CMK (cell line): ENCODE data around the gene SLC8A1.

Experiments
- DNase-seq: peaks from one replicate; pipeline ENCODE4 v3.0.0-alpha.2; 2010; ENCODE audit warnings: low read depth

Gene SLC8A1

GRCh38 chr2:40310303-40310702, 141.6 kb downstream of the SLC8A1 start:
- no peak for DNase-seq

DNA sequence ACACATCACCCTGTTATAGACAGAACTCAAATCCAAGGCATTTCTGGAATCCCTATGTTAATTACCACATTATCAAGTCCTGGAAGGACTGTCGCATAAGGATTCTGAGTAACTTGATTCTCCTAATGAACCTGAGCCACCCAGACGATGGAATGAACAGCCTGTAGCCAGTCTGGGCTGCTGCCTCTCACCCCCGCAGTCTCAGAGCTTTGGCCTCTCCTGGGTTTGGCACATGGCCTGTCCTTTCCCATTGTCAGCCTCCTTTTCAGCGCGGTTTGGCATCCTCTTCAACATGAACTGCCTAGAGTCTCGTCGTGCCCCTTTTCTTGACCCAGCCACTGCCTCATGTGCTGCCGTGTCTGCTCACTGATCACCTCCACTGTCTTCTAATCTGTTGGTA, 147.6 kb downstream of the SLC8A1 start:
- no peak for DNase-seq

- DNase-seq, result no peak
These were observed 148.1 kb downstream of the SLC8A1 start for GRCh38 chr2:40303746-40304145.

DNA sequence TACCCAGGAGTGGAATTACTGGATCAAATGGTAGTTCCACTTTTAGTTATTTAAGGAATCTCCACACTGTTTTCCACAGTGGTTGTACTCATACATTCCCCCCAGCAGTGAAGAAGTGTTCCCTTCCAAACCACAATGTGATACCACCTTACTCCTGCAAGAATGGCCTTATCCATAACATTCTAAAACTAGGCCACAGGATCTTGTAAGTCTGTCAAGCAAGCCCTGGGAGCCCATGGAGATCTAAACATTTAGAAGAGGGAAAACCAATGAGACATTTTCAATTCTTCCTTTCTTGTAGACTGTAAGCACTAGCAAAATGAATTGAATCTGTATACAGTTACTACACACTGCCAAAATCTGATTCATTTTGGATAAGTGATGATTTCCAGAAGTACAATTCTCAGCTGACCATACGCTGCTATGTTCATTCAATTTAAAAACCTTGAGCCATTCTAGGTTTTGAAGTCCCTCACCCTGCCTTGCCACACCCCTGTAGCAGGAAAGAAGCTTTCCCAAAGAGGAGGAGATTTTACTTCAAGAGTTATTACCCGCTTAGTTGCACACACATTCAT, 149.1 kb downstream of the SLC8A1 start:
- no peak for DNase-seq

DNA sequence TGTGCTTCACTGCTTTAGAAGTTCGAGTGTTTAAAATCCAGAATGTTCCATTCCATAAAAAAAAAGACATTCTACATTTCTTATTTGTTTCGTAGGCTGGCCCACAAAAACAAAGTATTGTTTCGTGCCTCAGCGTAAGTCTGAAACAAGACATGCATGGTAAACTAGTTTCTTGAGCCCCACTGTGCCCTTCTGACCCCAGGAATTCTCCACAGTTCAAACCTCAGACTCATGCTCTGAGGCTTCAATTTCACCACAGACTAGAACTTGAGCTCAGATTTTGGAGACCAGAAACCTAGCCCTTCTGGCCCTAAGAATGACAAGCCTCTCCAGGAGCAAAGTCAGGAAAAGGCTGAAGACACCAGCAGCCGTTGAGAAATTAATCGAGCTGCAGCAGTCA, 151.5 kb downstream of the SLC8A1 start:
- DNase-seq, result no peak

- no peak for DNase-seq
These were observed 152.1 kb downstream of the SLC8A1 start for GRCh38 chr2:40299781-40300180.

DNA sequence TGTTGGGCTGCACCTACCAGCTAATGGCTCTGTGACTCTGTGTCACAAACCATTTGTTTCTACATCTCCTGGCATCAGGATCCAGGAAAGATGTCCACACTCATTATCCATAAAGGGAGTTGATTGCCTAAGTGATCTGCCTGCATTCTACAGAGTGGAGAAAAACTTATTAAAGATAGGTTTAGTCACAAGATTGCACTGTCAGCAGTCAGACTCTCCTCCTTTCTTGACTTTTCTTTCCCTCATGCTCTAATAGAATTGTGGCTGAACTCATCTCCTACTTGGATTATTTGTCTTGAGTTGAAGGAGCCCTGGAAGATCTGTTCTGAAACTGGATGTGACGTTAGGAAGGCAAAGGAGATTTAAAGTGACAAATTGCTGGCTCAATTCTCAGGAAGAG, 152.7 kb downstream of the SLC8A1 start:
- DNase-seq, result no peak

DNA sequence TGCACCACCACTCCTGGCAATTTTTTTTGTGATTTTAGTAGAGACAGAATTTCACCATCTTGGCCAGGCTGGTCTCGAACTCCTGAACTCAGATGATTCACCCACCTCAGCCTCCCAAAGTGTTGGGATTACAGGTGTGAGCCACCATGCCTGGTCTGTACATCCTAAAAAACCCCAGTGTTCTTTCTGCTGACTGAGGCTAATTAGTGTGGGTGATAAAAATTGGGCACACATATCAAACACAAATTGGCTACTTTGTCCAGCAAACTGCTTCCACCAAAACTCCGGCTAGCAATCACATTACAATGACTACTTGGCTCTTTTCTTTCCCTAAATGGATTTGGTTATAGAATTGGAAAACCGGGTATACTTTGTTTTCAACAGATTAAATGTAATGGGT, 153.9 kb downstream of the SLC8A1 start:
- no peak for DNase-seq

DNA sequence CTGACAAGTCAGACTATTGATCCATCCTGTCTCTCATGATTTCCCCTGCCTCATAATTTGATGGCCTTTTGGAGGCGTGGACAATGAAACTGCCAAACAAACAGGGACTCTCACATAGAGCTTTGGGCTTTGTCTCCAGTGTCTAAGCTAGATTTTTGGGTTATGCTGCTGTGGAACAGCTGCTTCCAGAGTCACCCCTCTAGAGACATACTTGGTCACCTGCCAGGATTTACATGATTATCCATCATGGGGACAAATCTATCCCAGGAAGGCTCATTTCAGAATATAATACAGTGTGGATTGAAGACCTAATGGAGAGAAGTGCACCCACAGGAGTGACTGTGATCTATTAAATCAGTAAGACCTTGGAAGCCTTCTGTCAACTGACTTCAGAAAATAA, 159.6 kb downstream of the SLC8A1 start:
- no peak for DNase-seq

GRCh38 chr2:40289771-40290404, 162.0 kb downstream of the SLC8A1 start:
- DNase-seq, result no peak

DNA sequence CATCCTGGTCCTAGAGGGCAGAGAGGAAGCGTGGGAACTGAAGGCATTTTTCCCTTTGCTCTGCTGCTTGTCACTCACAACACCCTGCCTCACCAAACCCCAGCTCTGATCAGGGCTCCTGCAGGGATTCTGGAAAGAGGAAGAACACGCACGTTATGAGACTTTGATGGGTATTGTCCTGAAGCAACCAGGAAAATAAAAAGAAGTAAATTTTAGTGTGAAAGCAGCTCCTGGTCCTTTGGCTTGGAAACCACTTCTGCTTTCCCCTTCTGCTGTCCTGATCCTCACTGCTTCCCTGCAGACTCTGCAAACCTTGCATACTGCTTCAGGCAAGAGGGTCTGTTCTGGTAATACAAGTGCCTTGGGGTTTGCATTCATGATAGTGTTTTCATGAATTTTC, 164.1 kb downstream of the SLC8A1 start:
- no peak for DNase-seq

GRCh38 chr2:40287195-40287594, 164.7 kb downstream of the SLC8A1 start:
- DNase-seq, result no peak

DNA sequence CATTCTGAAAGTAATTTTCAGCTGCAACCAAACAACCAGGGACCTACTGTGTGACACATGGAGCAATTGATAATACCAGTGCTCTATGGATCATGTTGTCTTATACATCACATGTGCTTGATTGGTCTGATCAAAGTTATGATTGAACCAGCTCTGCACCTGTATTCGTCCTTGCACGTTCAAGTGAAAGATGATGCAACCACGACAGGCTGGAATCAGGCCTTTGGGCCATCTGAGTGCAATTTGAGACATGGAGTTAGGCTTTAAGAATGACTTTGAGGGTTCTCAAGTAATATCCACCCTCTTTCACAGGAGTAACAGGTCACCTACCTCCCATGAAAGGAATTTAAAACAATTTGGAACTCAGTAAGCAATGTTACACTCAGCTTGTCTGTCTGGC, 165.2 kb downstream of the SLC8A1 start:
- no peak for DNase-seq

GRCh38 chr2:40285391-40285790, 166.5 kb downstream of the SLC8A1 start:
- no peak for DNase-seq

- DNase-seq, result no peak
These were observed 167.1 kb downstream of the SLC8A1 start for GRCh38 chr2:40284797-40285196.

DNA sequence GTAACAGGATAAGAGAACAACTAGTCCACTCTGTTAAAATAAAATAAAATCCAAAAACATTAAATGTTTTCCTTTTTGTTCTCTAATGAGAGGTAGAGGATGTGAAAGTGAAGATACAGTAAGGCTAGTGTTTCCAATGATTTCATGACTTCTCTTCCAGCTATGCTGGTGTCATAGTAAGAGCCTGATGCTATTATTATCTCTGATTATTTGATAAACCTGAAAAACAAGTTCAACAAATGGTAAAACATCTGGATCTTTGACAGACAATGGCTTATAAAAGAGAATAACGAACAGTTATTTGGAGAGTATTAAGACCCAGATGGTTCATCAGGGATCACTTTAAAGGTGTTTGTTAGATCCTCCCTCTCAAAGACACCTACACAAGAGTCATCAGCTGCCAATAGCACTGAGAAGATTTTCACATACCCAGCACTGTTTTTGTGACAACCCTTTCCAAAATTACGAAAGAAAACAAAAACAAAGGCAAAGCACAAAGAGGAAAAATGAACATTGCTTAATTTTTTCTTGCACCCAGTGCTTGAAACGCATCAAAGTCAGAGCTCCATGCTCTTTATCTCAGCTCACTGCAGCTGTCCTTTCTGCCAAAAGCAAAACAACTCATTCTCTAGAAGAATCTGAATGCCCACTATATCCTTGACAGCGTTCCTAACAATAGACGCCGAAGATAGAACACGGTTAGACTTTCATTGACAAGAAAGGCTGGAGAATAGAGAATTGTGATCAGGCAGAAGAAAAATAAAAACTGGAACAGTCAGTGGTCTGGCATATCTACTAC, 168.6 kb downstream of the SLC8A1 start:
- no peak for DNase-seq

DNA sequence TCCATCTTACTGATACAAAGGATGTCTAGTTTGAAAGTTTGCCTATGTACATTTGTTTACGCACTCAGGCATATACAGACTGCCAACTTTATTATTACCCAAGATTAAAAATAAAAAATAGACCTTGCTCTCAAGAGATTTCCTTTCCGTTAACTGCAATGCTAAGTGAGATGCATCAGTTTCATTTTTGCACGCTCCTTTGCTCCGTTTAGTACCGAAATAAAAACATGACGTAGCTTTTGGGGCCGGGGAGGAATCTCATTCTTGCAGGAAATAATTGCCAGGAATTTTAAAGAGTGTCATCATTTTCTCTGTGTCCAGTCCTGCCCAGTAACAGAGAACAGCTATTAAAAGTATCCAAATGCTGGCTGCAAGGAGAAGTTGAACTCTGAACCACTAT, 169.5 kb downstream of the SLC8A1 start:
- DNase-seq, result no peak

- no peak for DNase-seq
These were observed 170.6 kb downstream of the SLC8A1 start for GRCh38 chr2:40281021-40281940.

DNA sequence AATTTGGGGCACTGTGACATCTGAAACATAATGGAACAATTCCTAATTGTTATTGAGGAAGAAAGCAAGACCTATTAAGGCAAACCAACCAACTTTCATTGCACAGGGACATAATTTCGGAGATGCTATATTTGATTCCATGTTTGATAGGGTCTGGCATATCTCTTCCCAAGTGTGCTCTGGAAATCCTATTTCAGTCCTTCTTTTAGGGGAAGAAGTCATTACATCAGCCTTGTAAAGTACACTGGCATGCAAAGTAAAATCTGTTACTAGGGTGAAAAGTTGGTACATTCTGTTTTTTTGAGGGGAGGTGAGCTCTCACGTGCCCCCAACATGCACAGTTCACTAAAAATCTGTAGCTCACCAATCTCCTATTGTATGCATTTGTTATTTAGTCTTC, 172.4 kb downstream of the SLC8A1 start:
- DNase-seq, result no peak

GRCh38 chr2:40279001-40279400, 172.9 kb downstream of the SLC8A1 start:
- no peak for DNase-seq

GRCh38 chr2:40276076-40276475, 175.8 kb downstream of the SLC8A1 start:
- no peak for DNase-seq

DNA sequence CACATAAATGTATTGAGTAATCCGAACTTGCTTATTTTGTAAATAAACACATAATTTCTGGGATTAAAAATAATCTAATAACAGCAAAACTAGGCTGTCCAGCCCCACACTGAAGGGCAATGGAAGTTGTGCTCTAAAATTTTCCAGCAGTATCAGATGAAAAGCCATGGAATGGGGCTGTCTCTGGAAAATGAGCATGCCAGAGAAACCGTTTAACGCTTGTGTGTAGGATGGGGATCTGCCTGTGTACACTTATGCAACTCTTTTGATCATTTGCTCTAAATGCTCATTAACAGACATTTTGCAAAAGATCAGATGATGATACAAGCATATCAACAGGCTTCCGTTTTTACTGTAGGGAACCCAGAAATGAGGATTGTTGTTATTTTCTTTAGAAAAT, 177.6 kb downstream of the SLC8A1 start:
- no peak for DNase-seq
